HepG2 (cell line): ENCODE data around the gene C16orf54. TPM values are rescaled to one million over a fixed set of nuclear protein-coding genes. Genes with fewer than 3 reads are reported as not detected.

ENCODE experiments used
- KDM1A ChIP-seq: IDR thresholded peaks from 2 replicates; pipeline ENCODE4 v1.6.1; 2016; ENCODE audit warnings: missing compliant biosample characterization
- NR0B2 ChIP-seq: sonication (generic); formaldehyde crosslinking; IDR thresholded peaks from 2 replicates; pipeline ENCODE4 v1.4.0; 2020; ENCODE audit warnings: mild to moderate bottlenecking, missing genetic modification reagents
- NR1H2 ChIP-seq: sonication (generic); formaldehyde crosslinking; IDR thresholded peaks from 2 replicates; pipeline ENCODE4 v1.8.1; 2022; ENCODE audit warnings: low read depth, missing genetic modification reagents, borderline replicate concordance
- PPARG ChIP-seq: conservative IDR thresholded peaks from 2 replicates; pipeline ENCODE4 v1.6.1; 2016; ENCODE audit warnings: missing biosample characterization, missing genetic modification reagents
- SMAD9 ChIP-seq: sonication (generic); formaldehyde crosslinking; IDR thresholded peaks from 2 replicates; pipeline ENCODE4 v1.5.1; 2020; ENCODE audit warnings: mild to moderate bottlenecking, missing genetic modification reagents
- TFDP1 ChIP-seq: IDR thresholded peaks from 2 replicates; pipeline ENCODE4 v1.6.1; 2016; ENCODE audit warnings: missing compliant biosample characterization, missing genetic modification reagents, borderline replicate concordance
- U2AF2 ChIP-seq: fragments of 200-400 bp; formaldehyde crosslinking; IDR thresholded peaks from 2 replicates; pipeline ENCODE4 v1.6.1; 2017; ENCODE audit warnings: low read depth, mild to moderate bottlenecking, low read length
- ZBTB2 ChIP-seq: sonication (generic); formaldehyde crosslinking; IDR thresholded peaks from 2 replicates; pipeline ENCODE4 v1.8.0; 2022; ENCODE audit warnings: low read depth, missing genetic modification reagents
- ZBTB37 ChIP-seq: sonication (generic); formaldehyde crosslinking; IDR thresholded peaks from 2 replicates; pipeline ENCODE4 v1.4.0; 2020; ENCODE audit warnings: mild to moderate bottlenecking, missing genetic modification reagents
- ZHX2 ChIP-seq, 2 experiments: sonication (generic) in 1 of 2; formaldehyde crosslinking in 1 of 2; IDR thresholded peaks; 2 replicates each; pipeline versions ENCODE4 v1.6.1 to v1.9.0; 2014 to 2022; ENCODE audit warnings: antibody characterized with exemption in 1 of 2, borderline replicate concordance in 1 of 2, inconsistent platforms in 1 of 2, low read depth in 1 of 2, missing genetic modification reagents in 1 of 2
- ZNF225 ChIP-seq: sonication (generic); formaldehyde crosslinking; IDR thresholded peaks from 2 replicates; pipeline ENCODE4 v1.4.0; 2020; ENCODE audit warnings: mild to moderate bottlenecking, missing genetic modification reagents
- ZNF446 ChIP-seq: sonication (generic); formaldehyde crosslinking; IDR thresholded peaks from 2 replicates; pipeline ENCODE4 v1.5.0; 2020; ENCODE audit warnings: mild to moderate bottlenecking, missing genetic modification reagents
- ZNF503 ChIP-seq: sonication (generic); formaldehyde crosslinking; IDR thresholded peaks from 2 replicates; pipeline ENCODE4 v1.4.0; 2020; ENCODE audit warnings: missing genetic modification reagents
- ZNF564 ChIP-seq: sonication (generic); formaldehyde crosslinking; IDR thresholded peaks from 2 replicates; pipeline ENCODE4 v1.8.1; 2023; ENCODE audit warnings: mild to moderate bottlenecking, missing genetic modification reagents
- ZNF792 ChIP-seq: IDR thresholded peaks from 2 replicates; pipeline ENCODE4 v1.6.1; 2016
- polyA plus RNA-seq, 8 experiments: library from polyadenylated mRNA; depleted of rRNA in 3 of 8; stranded (reverse) in 7 of 8; unstranded in 1 of 8; fragments of >200 nt; fragmentation: Illumina TruSeq in 4 of 8; extraction: Trizol in 4 of 8; gene quantifications; 2 replicates each; pipeline versions ENCODE4 v1.2.1 to v1.2.3, GENCODE V29; 2011 to 2016; ENCODE audit warnings: low read depth in 4 of 8, missing spikeins in 1 of 8, mixed read lengths in 1 of 8; ENCODE audit not compliant: insufficient read depth in 1 of 8
- total RNA-seq, 5 experiments: library from RNA; depleted of rRNA; stranded (reverse); fragments of >200 nt; fragmentation: Illumina TruSeq; extraction: Trizol; gene quantifications; 2 replicates each; pipeline ENCODE4 v1.2.3, GENCODE V29; 2016; ENCODE audit warnings: low read depth in 1 of 5

Gene C16orf54
- total and polyA plus RNA-seq, 2 of the 13 experiments (the other 11 are each of a cell fraction or from before 2014, with no cell fraction given) = not detected

- TF ChIP-seq ZHX2 (IDR thresholded peaks at IDR 0.05; ENCODE audit: low read depth) (no peak), ZHX2 (CRISPR knock-in tag; IDR thresholded peaks at IDR 0.05; ENCODE audit: borderline replicate concordance) (no peak), ZNF564 (CRISPR knock-in tag) (no peak), ZNF503 (CRISPR knock-in tag) (no peak), TFDP1 (peak; percentile 30; the same call in 1 of the 2 replicates), ZBTB2 (no peak), PPARG (CRISPR knock-in tag) (no peak), SMAD9 (CRISPR knock-in tag) (no peak), U2AF2 (no peak), KDM1A (no peak), ZBTB37 (0 out of 2 replicates have a peak, but pooled peaks have one; percentile 25), ZNF446 (CRISPR knock-in tag) (no peak), ZNF225 (CRISPR knock-in tag) (no peak), NR1H2 (no peak), NR0B2 (CRISPR knock-in tag) (no peak), ZNF792 (CRISPR knock-in tag) (no peak)
These were observed 35.3 kb downstream of the C16orf54 start (continued) for GRCh38 chr16:29710227-29711219.
